Measurements from ENCODE around the gene ZBTB20. TPM values are rescaled to one million over a fixed set of nuclear protein-coding genes. Genes with fewer than 3 reads are reported as not detected.

ZBTB20 gene
- total RNA-seq, 1 donor from 2014 or later = 21.4 TPM

DNA sequence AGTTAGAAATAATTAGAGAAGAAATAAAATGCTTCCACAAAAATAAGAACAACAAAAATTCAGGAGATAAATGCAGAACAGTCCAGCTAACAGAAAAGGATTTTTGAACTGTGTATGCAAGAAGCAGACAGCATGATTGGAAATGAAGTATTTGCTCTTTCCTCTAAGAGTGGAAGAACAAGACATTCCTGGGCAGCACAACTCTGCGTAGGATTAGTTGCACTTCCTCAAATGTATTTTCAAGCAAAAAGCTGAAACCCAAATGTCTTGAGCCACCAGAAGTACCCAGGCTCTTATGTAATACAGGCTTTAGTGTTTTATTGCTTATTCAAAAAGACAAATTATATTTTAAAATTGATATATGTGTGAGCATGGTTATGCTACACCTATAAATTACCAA is 127.2 kb downstream of the ZBTB20 start:
- no peak overlapping the region for H3K4me2 ChIP-seq (ENCODE audit: low read length)
- no peaks in the 10 kb centered on the region for H3K36me3 ChIP-seq (ENCODE audit: insufficient read depth, low read length)
- H3K4me3 Mint-ChIP-seq (ENCODE audit: unreplicated experiment) = no peak overlapping the region
- no peaks in the 10 kb centered on the region for H3K9me3 ChIP-seq (ENCODE audit: insufficient read depth, low read depth, low read length)
- no peak overlapping the region for H3K4me3 ChIP-seq (ENCODE audit: insufficient read depth, low read depth, low read length)
- H3K27me3 Mint-ChIP-seq (ENCODE audit: low read depth, unreplicated experiment) = no peaks in the 10 kb centered on the region
- H3K27me3 ChIP-seq (ENCODE audit: insufficient read depth, low read length) = no peaks in the 10 kb centered on the region
- H3K27ac ChIP-seq (ENCODE audit: low read depth, low read length) = no peak overlapping the region
- no peaks in the 10 kb centered on the region for H3K4me1 ChIP-seq (ENCODE audit: insufficient read depth, low read length)
- TF ChIP-seq, protein P1, sequence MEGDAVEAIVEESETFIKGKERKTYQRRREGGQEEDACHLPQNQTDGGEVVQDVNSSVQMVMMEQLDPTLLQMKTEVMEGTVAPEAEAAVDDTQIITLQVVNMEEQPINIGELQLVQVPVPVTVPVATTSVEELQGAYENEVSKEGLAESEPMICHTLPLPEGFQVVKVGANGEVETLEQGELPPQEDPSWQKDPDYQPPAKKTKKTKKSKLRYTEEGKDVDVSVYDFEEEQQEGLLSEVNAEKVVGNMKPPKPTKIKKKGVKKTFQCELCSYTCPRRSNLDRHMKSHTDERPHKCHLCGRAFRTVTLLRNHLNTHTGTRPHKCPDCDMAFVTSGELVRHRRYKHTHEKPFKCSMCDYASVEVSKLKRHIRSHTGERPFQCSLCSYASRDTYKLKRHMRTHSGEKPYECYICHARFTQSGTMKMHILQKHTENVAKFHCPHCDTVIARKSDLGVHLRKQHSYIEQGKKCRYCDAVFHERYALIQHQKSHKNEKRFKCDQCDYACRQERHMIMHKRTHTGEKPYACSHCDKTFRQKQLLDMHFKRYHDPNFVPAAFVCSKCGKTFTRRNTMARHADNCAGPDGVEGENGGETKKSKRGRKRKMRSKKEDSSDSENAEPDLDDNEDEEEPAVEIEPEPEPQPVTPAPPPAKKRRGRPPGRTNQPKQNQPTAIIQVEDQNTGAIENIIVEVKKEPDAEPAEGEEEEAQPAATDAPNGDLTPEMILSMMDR (IDR thresholded peaks at IDR 0.05; ENCODE audit: insufficient read depth, low read depth, low read length) = no peak
- no peak for TF ChIP-seq EZH2 (IDR thresholded peaks at IDR 0.05; ENCODE audit: insufficient read depth, low read length)
- no peaks in the 10 kb centered on the region for H4K20me1 ChIP-seq (ENCODE audit: insufficient read depth, low read length)
- FAIRE-seq (no peak), DNase-seq (ENCODE audit: low read depth) (no peak)
- peaks cover 1% of the 10 kb centered on the region for H3K36me3 Mint-ChIP-seq (ENCODE audit: low read depth, unreplicated experiment)
- H3K27ac Mint-ChIP-seq (ENCODE audit: unreplicated experiment) = no peak overlapping the region
- H2AFZ ChIP-seq (ENCODE audit: low read depth, low read length) = no peak overlapping the region
- H3K4me1 Mint-ChIP-seq (ENCODE audit: low read depth, unreplicated experiment) = no peaks in the 10 kb centered on the region
- peaks cover 11% of the 10 kb centered on the region for H3K9me3 Mint-ChIP-seq (ENCODE audit: unreplicated experiment)
- no peak overlapping the region for H3K9ac ChIP-seq (ENCODE audit: low read length)
- H3K79me2 ChIP-seq (ENCODE audit: insufficient read depth, low read length) = no peaks in the 10 kb centered on the region

DNA sequence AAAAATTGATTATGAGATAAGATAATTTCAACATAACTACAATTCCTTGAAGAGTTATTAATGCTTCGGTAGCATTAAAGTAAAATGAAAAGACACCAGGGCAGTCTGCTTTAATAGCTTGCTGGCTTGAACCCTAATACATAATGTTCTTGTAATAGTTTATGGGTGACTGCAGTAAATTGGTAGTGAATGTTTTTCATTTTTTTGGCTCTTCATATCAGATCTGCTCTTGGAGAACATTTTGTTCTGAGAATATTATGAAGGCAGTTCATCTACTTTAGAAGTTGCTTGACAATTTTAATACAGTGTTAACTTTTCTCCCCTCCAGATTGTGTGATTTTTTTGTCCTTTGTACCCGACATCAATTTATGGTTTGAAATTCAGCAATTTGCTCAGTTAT is 128.4 kb downstream of the ZBTB20 start:
- FAIRE-seq = no peak
- H4K20me1 ChIP-seq (ENCODE audit: insufficient read depth, low read length) = no peaks in the 10 kb centered on the region
- Mint-ChIP-seq H3K27me3 (ENCODE audit: low read depth, unreplicated experiment) (no peaks in the 10 kb centered on the region), H3K27ac (ENCODE audit: unreplicated experiment) (no peak overlapping the region), H3K9me3 (ENCODE audit: unreplicated experiment) (peaks cover 11% of the 10 kb centered on the region), H3K4me1 (ENCODE audit: low read depth, unreplicated experiment) (no peaks in the 10 kb centered on the region), H3K36me3 (ENCODE audit: low read depth, unreplicated experiment) (peaks cover 1% of the 10 kb centered on the region), H3K4me3 (ENCODE audit: unreplicated experiment) (no peak overlapping the region)
- no peak for DNase-seq (ENCODE audit: low read depth)
- H3K4me1 ChIP-seq (ENCODE audit: insufficient read depth, low read length) = no peaks in the 10 kb centered on the region
- no peak overlapping the region for H3K27ac ChIP-seq (ENCODE audit: low read depth, low read length)
- no peak overlapping the region for H3K9ac ChIP-seq (ENCODE audit: low read length)
- no peaks in the 10 kb centered on the region for H3K79me2 ChIP-seq (ENCODE audit: insufficient read depth, low read length)
- no peak overlapping the region for H2AFZ ChIP-seq (ENCODE audit: low read depth, low read length)
- no peaks in the 10 kb centered on the region for H3K9me3 ChIP-seq (ENCODE audit: insufficient read depth, low read depth, low read length)
- no peaks in the 10 kb centered on the region for H3K27me3 ChIP-seq (ENCODE audit: insufficient read depth, low read length)
- no peak for TF ChIP-seq EZH2 (IDR thresholded peaks at IDR 0.05; ENCODE audit: insufficient read depth, low read length)
- TF ChIP-seq, protein P1 (IDR thresholded peaks at IDR 0.05; ENCODE audit: insufficient read depth, low read depth, low read length) = no peak
- no peaks in the 10 kb centered on the region for H3K36me3 ChIP-seq (ENCODE audit: insufficient read depth, low read length)
- H3K4me3 ChIP-seq (ENCODE audit: insufficient read depth, low read depth, low read length) = no peak overlapping the region
- no peak overlapping the region for H3K4me2 ChIP-seq (ENCODE audit: low read length)

DNA sequence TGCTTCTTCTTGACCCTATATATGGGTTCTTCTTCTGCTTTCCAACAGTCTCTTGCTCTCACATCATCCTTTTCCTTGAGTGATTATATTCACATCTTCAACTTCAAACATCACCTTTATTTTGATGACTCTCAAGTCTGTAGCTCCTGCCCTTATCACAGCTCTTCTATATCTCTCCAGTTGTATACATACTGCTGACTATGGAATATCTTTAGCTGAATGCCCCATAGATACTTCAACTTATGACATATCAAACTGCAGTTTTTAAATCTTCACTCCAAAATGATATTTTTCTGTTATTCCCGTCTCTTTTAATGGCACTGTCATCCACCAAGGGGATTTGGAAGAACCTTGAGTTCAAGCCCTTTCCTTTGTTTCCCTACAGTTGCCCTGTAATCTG is 139.1 kb downstream of the ZBTB20 start:
- no peaks in the 10 kb centered on the region for H3K79me2 ChIP-seq (ENCODE audit: insufficient read depth, low read length)
- H3K36me3 ChIP-seq (ENCODE audit: insufficient read depth, low read length) = no peaks in the 10 kb centered on the region
- no peak overlapping the region for H3K4me2 ChIP-seq (ENCODE audit: low read length)
- H3K4me3 ChIP-seq (ENCODE audit: insufficient read depth, low read depth, low read length) = no peak overlapping the region
- no peaks in the 10 kb centered on the region for H3K9me3 ChIP-seq (ENCODE audit: insufficient read depth, low read depth, low read length)
- H3K27ac Mint-ChIP-seq (ENCODE audit: unreplicated experiment) = no peak overlapping the region
- H3K4me1 ChIP-seq (ENCODE audit: insufficient read depth, low read length) = no peaks in the 10 kb centered on the region
- TF ChIP-seq, protein P1 (IDR thresholded peaks at IDR 0.05; ENCODE audit: insufficient read depth, low read depth, low read length) = no peak
- TF ChIP-seq EZH2 (IDR thresholded peaks at IDR 0.05; ENCODE audit: insufficient read depth, low read length) = no peak
- FAIRE-seq (no peak), DNase-seq (ENCODE audit: low read depth) (no peak)
- H3K9ac ChIP-seq (ENCODE audit: low read length) = no peak overlapping the region
- no peak overlapping the region for H3K4me3 Mint-ChIP-seq (ENCODE audit: unreplicated experiment)
- no peaks in the 10 kb centered on the region for H3K27me3 ChIP-seq (ENCODE audit: insufficient read depth, low read length)
- no peaks in the 10 kb centered on the region for H3K27me3 Mint-ChIP-seq (ENCODE audit: low read depth, unreplicated experiment)
- H3K27ac ChIP-seq (ENCODE audit: low read depth, low read length) = no peak overlapping the region
- no peaks in the 10 kb centered on the region for H3K36me3 Mint-ChIP-seq (ENCODE audit: low read depth, unreplicated experiment)
- no peaks in the 10 kb centered on the region for H3K9me3 Mint-ChIP-seq (ENCODE audit: unreplicated experiment)
- no peak overlapping the region for H2AFZ ChIP-seq (ENCODE audit: low read depth, low read length)
- H4K20me1 ChIP-seq (ENCODE audit: insufficient read depth, low read length) = no peaks in the 10 kb centered on the region
- H3K4me1 Mint-ChIP-seq (ENCODE audit: low read depth, unreplicated experiment) = no peaks in the 10 kb centered on the region
